AG04449 (cell line): ENCODE results near the gene VPS13A.

ENCODE experiments used
- CTCF ChIA-PET: fragments of 350-600 bp; formaldehyde crosslinking; extraction: SDS; loops from one replicate; lab custom pipeline; 2021; ENCODE audit warnings: antibody characterized with exemption; lab: Yijun Ruan, JAX
- POLR2A ChIA-PET: fragments of 400-600, 350-600 bp; formaldehyde crosslinking; extraction: SDS; loops from one replicate; lab custom pipeline; 2020; ENCODE audit warnings: antibody characterized with exemption, inconsistent platforms; lab: Yijun Ruan, JAX
- DNase-seq: peaks from one replicate; pipeline ENCODE4 v3.0.0-alpha.2; 2010; ENCODE audit warnings: low read depth, low spot score
- H3K4me3 ChIP-seq: 2 replicates; pipeline ENCODE4 v1.5.1; 2011; ENCODE audit warnings: low read depth, mild to moderate bottlenecking, control low read depth, low read length
- TF ChIP-seq, protein P1 (sequence below): IDR thresholded peaks from one replicate; pipeline ENCODE4 v1.5.1; 2011; ENCODE audit warnings: mild to moderate bottlenecking, moderate library complexity, low read length, control low read depth, inconsistent platforms; ENCODE audit not compliant: insufficient read depth; ENCODE audit errors: missing control alignments

VPS13A gene

DNA sequence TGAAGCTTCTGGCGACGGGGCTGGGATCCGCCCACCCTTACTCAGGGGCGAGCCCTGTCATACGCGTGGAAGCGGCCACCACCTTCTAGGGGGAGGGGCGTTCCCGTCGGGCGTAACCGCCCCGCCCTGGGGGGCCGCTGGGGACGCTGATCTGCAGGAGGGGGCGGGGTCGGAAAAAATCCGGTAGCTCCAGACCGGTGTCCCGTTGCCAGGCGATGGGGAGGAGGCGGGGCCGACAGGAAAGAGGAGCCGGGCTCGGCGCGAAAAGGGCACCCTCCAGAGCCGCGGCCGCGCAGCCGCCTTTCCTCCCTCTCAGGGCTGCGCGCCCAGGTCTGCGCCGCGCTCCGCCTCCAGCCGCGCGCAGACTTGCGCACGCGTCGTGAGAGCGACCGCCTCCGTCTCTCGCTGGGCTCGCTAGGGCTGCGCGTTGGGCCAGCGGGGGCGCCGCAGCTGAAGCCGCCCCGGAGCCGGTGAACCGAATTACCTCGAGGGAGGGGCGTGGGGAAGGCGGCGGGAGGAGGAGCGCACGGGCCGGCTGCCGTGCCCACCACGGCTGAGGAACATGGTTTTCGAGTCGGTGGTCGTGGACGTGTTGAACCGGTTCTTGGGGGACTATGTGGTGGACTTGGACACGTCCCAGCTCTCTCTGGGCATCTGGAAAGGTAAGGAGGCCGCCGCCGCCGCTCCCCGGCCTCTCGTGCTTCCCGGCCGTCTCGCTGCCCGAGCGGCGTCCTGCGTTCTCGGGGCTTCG is at the start of gene VPS13A:
VPS13A (plus strand) TSS at position 392 of the 751 bp plus-strand sequence; CDS start at position 563, 171 bp downstream.
- ChIA-PET CTCF (interaction anchor here (0.7 to 4.5 kb wide), 7 partner anchors 11 to 573 kb away, joined by 3 to 51 read pairs (median 3); no protein-coding TSS in a partner anchor), POLR2A (interaction anchor here (0.6 kb wide), 1 partner anchor 114 kb away, joined by 3 read pairs; no protein-coding TSS in a partner anchor)
- DNase-seq: peak; percentile 28
- H3K4me3 ChIP-seq: peak within 1 kb of the TSS; percentile 94
- TF ChIP-seq, protein P1, sequence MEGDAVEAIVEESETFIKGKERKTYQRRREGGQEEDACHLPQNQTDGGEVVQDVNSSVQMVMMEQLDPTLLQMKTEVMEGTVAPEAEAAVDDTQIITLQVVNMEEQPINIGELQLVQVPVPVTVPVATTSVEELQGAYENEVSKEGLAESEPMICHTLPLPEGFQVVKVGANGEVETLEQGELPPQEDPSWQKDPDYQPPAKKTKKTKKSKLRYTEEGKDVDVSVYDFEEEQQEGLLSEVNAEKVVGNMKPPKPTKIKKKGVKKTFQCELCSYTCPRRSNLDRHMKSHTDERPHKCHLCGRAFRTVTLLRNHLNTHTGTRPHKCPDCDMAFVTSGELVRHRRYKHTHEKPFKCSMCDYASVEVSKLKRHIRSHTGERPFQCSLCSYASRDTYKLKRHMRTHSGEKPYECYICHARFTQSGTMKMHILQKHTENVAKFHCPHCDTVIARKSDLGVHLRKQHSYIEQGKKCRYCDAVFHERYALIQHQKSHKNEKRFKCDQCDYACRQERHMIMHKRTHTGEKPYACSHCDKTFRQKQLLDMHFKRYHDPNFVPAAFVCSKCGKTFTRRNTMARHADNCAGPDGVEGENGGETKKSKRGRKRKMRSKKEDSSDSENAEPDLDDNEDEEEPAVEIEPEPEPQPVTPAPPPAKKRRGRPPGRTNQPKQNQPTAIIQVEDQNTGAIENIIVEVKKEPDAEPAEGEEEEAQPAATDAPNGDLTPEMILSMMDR: peak; percentile 51

DNA sequence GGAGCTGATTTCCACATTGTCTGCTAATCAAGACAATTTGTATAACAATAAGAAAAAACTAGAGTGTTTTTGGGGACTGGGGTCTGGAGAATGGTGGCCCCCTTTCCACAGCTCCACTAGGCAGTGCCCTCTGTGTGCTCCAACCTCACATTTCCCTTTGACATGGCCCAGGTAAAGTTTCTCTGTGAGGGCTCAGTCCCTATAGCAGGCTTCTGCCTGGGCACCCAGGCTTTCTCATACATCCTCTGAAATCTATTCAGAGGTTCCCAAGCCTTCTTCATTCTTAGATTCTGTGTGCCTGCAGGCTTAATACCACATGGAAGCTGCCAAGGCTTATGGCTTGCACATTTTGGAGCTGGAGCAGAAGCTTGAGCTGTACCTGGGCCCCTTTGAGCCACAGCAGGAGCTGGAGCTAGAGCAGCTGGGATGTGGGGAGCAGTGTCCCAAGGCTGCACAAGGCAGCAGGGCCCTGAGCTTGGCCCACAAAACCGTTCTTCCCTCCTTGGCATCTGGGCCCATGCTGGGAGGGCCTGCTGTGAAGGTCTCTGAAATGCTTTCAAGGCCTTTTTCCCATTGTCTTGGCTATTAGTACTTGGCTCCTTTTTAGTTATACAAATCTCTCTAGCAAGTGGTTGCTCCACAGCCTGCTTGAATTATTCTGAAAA is 49.1 kb upstream of the VPS13A start:
- CTCF ChIA-PET: interaction anchor here (1.4 kb wide), 1 partner anchor 20 kb away, joined by 7 read pairs; no protein-coding TSS in a partner anchor
- DNase-seq: no peak
- no peak overlapping the region for H3K4me3 ChIP-seq
- TF ChIP-seq, protein P1: no peak
- POLR2A ChIA-PET: no interaction called here

DNA sequence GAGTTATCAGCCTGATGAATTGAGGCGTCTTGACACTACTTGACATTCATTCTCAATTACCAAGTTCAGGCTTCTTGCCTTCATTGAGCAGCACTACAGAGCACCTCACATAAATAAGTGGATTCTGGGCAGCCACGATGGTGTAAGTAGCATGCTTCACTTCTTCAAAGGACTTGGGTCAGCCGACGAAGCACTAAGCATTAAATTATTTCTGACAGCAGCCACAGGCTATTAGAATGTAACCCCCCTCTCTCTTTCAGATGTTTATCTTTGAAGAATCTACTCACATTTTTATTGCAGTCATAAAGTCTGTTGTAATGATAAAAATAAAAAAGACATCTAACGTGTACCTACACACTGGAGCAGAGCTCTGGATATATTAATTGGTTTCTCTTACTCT is 45.9 kb upstream of the VPS13A start:
- POLR2A ChIA-PET: no interaction called here
- TF ChIP-seq, protein P1: no peak
- no peak overlapping the region for H3K4me3 ChIP-seq
- DNase-seq: no peak
- CTCF ChIA-PET: interaction anchor here (1.0 to 1.5 kb wide), 3 partner anchors 9 to 20 kb away, joined by 3 read pairs; no protein-coding TSS in a partner anchor

DNA sequence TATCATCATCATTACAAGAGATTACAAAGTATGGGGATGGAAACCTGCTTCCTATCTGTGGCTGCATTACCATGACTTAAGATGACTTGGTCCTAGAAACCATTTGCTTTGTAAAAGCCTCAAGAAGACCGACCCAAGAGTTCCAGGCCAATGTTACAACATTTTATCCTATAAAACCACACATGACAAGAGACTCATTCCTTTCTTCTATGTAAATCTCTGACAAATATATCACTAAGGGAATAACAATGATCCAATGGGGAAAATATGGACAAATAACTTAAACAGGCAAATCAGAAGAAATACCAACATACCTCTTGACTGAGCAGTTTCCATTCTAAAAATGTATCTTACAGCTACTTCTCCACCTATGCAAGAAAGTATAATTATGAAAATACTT is 44.3 kb upstream of the VPS13A start:
- ChIA-PET CTCF (interaction anchor here (1.5 kb wide), 1 partner anchor 11 kb away, joined by 3 read pairs; no protein-coding TSS in a partner anchor), POLR2A (no interaction called here)
- TF ChIP-seq, protein P1: no peak
- peak; percentile 21 for DNase-seq
- no peak overlapping the region for H3K4me3 ChIP-seq

DNA sequence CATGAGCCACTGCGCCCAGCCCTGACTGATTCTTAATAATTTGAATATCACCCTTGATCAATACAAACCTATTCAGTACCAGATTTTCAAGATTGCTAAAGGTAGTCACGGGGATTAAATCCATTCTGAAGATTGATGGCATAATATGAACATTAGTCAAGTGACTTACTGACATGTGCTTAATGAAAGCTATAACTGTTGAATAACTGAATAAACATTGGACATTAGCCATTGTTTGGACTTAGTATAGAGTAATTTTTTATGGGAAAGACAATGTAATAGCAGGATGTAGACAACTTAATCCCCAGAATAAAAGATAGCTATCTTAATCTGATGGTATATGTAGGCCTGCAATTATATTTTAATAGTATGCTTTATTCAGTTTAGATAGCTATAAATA is 35.0 kb upstream of the VPS13A start:
- H3K4me3 ChIP-seq: no peak overlapping the region
- DNase-seq: no peak
- ChIA-PET CTCF (interaction anchor here (0.5 to 2.4 kb wide), 3 partner anchors 10 to 25 kb away, joined by 3 to 16 read pairs (median 3); no protein-coding TSS in a partner anchor), POLR2A (no interaction called here)
- TF ChIP-seq, protein P1: no peak

DNA sequence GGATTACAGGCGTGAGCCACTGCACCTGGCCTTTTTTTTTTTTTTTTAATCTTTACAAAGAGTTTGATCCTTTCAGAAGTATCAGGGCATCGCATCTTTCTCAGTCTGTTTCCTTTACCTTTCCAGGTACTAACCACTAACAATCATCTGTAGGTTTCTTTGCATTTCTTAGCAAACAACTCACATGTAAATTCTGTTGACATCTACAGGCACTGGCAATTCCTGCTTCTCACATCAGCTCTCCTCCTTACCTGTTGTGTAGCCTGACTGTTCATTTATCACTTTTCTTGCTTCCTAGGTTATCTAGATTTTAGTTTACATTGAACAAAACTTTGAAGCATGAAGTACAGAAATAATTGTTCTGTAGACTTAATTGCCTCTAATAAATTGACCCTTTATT is 27.5 kb upstream of the VPS13A start:
- H3K4me3 ChIP-seq: no peak overlapping the region
- CTCF ChIA-PET: interaction anchor here (1.3 to 6.7 kb wide), 6 partner anchors 11 to 393 kb away, joined by 4 to 67 read pairs (median 9); no protein-coding TSS in a partner anchor
- DNase-seq: no peak
- POLR2A ChIA-PET: no interaction called here
- TF ChIP-seq, protein P1: no peak
